GM12874 (cell line): Measurements from ENCODE around the gene SDK1.

Experiments
- TF ChIP-seq, protein P1 (sequence below): IDR thresholded peaks from 2 replicates; pipeline ENCODE4 v1.5.1; 2011; ENCODE audit warnings: low read depth, mild to moderate bottlenecking, control low read depth, low read length, moderate library complexity; ENCODE audit not compliant: insufficient read depth

SDK1 gene

DNA sequence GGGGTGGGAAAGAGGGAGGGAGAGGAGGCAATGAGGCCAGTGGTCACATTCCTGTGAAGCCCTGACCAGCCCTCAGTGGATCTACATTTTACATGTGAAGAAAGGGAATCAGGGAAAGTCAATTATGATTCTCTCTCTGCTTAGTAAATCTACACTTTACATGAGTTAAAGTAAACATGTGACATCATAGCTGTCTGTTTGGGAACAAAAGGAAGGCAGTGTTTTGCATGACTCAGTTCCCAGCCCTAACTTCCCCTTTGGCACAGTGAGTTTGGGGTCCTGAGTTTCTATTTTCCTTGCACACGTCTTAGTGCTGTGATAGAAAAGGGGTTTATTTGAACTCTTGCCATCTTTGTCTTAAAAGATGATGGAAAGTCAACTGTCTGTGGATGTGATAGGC, 615.1 kb downstream of the SDK1 start:
- TF ChIP-seq, protein P1, sequence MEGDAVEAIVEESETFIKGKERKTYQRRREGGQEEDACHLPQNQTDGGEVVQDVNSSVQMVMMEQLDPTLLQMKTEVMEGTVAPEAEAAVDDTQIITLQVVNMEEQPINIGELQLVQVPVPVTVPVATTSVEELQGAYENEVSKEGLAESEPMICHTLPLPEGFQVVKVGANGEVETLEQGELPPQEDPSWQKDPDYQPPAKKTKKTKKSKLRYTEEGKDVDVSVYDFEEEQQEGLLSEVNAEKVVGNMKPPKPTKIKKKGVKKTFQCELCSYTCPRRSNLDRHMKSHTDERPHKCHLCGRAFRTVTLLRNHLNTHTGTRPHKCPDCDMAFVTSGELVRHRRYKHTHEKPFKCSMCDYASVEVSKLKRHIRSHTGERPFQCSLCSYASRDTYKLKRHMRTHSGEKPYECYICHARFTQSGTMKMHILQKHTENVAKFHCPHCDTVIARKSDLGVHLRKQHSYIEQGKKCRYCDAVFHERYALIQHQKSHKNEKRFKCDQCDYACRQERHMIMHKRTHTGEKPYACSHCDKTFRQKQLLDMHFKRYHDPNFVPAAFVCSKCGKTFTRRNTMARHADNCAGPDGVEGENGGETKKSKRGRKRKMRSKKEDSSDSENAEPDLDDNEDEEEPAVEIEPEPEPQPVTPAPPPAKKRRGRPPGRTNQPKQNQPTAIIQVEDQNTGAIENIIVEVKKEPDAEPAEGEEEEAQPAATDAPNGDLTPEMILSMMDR, result no peak

DNA sequence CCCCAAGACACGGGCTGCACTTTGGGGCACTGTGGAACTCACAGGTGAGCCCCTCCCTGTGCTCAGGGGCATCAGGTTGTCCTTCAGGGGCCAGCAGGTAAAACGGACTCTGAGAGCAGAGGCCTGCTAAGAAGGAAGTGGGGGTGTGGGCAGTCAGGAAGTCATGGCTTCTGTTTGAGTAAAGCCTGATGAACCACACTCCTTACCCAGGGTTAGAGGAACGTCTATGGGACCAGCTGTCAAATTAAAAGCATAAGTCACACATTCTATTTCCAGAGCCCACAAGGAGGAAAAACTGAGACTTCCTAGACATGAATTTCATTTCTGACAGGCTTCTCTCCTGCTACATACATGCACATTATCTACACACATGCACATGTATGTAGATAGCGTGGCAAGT, 616.4 kb downstream of the SDK1 start:
- TF ChIP-seq, protein P1, result no peak

DNA sequence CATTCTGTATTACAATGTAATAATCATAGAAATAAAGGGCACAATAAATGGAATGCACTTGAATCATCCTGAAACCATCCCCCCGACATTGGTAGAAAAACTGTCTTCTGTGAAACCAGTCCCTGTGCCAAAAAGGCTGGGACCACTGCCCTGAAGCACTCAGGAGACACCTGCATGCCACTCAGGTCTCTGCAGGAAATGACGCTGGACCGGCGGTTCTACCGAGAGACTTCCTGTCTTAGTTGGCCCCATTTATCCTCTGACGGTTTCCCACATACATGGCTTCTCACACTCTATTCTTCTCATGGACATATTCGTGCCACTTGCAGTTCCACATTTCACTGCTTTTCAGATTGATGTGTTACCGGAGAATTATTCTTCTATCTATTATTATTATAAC, 617.5 kb downstream of the SDK1 start:
- TF ChIP-seq, protein P1, result no peak

DNA sequence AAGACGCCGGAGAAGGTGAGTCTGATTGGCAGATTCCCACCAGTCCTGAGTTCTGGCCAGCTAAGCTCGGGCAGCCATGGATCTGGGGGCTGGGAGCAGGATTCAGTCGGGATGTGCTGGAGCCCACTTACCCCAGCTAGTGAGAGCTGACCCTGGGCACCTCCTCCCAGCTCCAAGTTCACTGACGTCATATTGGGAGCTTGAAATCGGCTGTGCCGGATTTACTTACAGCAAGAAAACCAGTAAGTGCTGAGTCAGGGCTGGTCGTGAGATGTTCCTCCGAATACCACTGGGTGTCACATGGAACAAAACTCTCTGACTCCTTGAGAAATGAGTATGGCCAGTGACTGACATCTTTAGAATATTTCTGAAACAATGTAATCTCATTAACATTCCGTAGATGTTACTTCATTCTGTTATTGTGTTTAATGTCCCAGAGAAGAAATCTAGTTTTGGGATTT, 621.2 kb downstream of the SDK1 start:
- TF ChIP-seq, protein P1, result no peak

DNA sequence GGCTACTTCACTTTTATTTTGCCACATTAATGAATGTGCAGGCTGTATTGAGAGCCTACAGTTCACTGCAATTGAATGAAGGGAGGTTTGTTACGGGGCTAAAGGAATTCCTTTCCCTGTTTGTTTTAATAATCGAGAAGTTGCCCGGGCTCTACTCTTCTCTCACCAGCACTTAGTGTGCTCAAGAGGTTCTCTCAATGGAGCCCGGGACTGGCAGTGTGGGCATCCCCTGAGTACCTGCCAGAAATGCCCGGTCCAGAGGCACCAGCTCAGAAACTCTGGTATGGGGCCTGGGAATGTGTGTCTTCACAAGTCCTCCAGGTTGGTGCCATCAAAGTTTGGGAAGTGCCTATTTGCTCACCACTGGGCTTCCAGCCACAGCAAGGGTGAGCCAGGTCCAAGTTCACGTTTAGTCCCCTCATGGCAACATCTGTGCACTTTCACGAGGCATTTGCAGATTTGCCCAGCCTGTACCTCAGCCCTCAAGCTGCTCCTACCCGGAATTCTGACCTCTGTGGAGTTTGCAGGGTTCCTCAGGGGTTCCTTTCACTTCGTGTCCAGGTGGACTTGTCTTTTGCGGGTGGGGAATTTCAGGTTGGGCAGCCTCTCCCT, 622.4 kb downstream of the SDK1 start:
- TF ChIP-seq, protein P1, result no peak

DNA sequence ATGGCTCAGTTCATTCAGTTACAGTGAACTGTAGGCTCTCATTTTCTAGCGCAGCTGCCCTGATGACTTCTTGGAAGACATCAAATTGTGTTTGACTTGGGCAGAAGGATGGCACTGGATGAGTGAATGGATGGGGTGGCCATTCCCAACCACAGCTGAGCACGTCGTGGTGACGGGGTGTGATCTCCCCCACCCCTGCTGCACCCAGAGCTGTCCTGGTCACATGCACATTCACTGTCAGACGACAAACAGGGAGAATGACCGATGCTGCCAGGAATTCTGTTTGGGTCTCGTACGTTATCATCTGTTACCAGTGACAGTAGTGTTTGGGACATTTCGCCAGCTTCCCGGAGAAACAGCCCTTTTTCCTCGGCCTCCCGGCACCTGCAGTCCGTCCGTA, 623.2 kb downstream of the SDK1 start:
- TF ChIP-seq, protein P1, result no peak

DNA sequence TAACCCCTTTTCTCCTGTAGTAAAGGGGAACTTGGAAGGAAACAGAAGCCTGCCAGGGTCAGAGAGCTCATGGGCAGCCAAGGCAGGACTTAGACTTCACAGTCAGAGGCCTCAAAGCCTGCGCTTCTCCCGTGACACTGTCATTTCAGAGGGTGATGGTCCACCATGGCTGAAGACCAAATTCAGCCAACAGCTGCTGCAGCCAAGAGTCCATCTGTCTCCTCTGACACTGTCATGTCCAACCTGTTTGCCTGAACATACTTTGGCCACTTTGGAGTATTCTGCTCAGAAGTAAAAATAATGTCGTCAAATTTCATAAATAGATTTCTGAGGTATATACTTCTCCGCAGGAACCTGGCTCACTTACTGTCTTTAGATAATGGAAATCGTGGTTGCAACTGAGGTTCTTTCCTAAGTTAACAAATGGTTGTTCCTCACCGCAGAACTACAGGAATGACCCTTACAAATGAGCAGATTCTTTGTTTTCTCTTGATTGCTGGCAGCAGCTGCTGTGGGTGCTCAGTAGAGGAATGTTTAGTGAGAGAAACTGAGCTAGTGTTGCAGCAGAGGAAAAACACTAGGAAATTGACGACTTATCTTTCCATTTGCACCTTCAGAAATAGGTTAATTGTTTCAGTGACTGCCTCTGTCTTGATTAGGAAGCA, 626.5 kb downstream of the SDK1 start:
- TF ChIP-seq, protein P1, result no peak
